ENCODE results near the gene OAT. TPM values are rescaled to one million over a fixed set of nuclear protein-coding genes. Genes with fewer than 3 reads are reported as not detected.

Gene OAT
- total RNA-seq, 1 donor from 2014 or later: 56.7 TPM

GRCh38 chr10:124379609-124380193 is 39.0 kb downstream of the OAT start:
- Histone ChIP-seq H3F3A (ENCODE audit: low read depth) (no peaks in the 10 kb centered on the region), H3K36me3 (no peaks in the 10 kb centered on the region), H3K4me2 (no peak overlapping the region), H3K27me3 (no peaks in the 10 kb centered on the region), H3K9me3 (ENCODE audit: low read depth) (no peaks in the 10 kb centered on the region), H2AFZ (replicated peaks) (no peak overlapping the region), H3K4me3 (no peak overlapping the region), H4K20me1 (ENCODE audit: low read depth) (no peaks in the 10 kb centered on the region), H3K4me1 (peaks cover 7% of the 10 kb centered on the region), H3K27ac (no peak overlapping the region), H3K79me2 (ENCODE audit: low read depth) (no peaks in the 10 kb centered on the region), H3K9ac (no peak overlapping the region)
- H3K27me3 Mint-ChIP-seq (ENCODE audit: insufficient read depth, low read depth): peaks cover 11% of the 10 kb centered on the region
- H3K4me1 Mint-ChIP-seq: peaks cover 11% of the 10 kb centered on the region
- no peak for DNase-seq (ENCODE audit: low spot score)
- H3K36me3 Mint-ChIP-seq: no peaks in the 10 kb centered on the region
- no peak overlapping the region for H3K27ac Mint-ChIP-seq
- H3K9me3 Mint-ChIP-seq: no peaks in the 10 kb centered on the region
- H3K4me3 Mint-ChIP-seq: no peak overlapping the region
- no peak for TF ChIP-seq EZH2phosphoT487 (IDR thresholded peaks at IDR 0.05)
- TF ChIP-seq EZH2 (IDR thresholded peaks at IDR 0.05): no peak
- TF ChIP-seq CTCF (IDR thresholded peaks at IDR 0.05): no peak

GRCh38 chr10:124378881-124379471 is 39.7 kb downstream of the OAT start:
- Mint-ChIP-seq H3K9me3 (no peaks in the 10 kb centered on the region), H3K27me3 (ENCODE audit: insufficient read depth, low read depth) (peaks cover 11% of the 10 kb centered on the region), H3K4me3 (no peak overlapping the region), H3K4me1 (peaks cover 13% of the 10 kb centered on the region), H3K27ac (no peak overlapping the region), H3K36me3 (no peaks in the 10 kb centered on the region)
- Histone ChIP-seq H2AFZ (replicated peaks) (no peak overlapping the region), H4K20me1 (ENCODE audit: low read depth) (no peaks in the 10 kb centered on the region), H3K27ac (no peak overlapping the region), H3K79me2 (ENCODE audit: low read depth) (no peaks in the 10 kb centered on the region), H3K36me3 (no peaks in the 10 kb centered on the region), H3F3A (ENCODE audit: low read depth) (no peaks in the 10 kb centered on the region), H3K4me3 (no peak overlapping the region), H3K4me2 (no peak overlapping the region), H3K9ac (no peak overlapping the region), H3K9me3 (ENCODE audit: low read depth) (no peaks in the 10 kb centered on the region), H3K4me1 (peaks cover 7% of the 10 kb centered on the region), H3K27me3 (no peaks in the 10 kb centered on the region)
- TF ChIP-seq CTCF (IDR thresholded peaks at IDR 0.05): no peak
- no peak for TF ChIP-seq EZH2phosphoT487 (IDR thresholded peaks at IDR 0.05)
- no peak for TF ChIP-seq EZH2 (IDR thresholded peaks at IDR 0.05)
- DNase-seq (ENCODE audit: low spot score): no peak

GRCh38 chr10:124378271-124378670 is 40.5 kb downstream of the OAT start:
- H3K4me3 ChIP-seq: no peak overlapping the region
- H3F3A ChIP-seq (ENCODE audit: low read depth): no peaks in the 10 kb centered on the region
- no peak overlapping the region for H3K4me2 ChIP-seq
- no peaks in the 10 kb centered on the region for H3K9me3 Mint-ChIP-seq
- no peak overlapping the region for H2AFZ ChIP-seq (replicated peaks)
- no peak overlapping the region for H3K27ac ChIP-seq
- peaks cover 9% of the 10 kb centered on the region for H3K27me3 Mint-ChIP-seq (ENCODE audit: insufficient read depth, low read depth)
- no peak overlapping the region for H3K4me3 Mint-ChIP-seq
- no peaks in the 10 kb centered on the region for H3K27me3 ChIP-seq
- peaks cover 13% of the 10 kb centered on the region for H3K4me1 Mint-ChIP-seq
- H3K79me2 ChIP-seq (ENCODE audit: low read depth): no peaks in the 10 kb centered on the region
- no peaks in the 10 kb centered on the region for H3K36me3 Mint-ChIP-seq
- no peaks in the 10 kb centered on the region for H4K20me1 ChIP-seq (ENCODE audit: low read depth)
- no peak for DNase-seq (ENCODE audit: low spot score)
- no peaks in the 10 kb centered on the region for H3K9me3 ChIP-seq (ENCODE audit: low read depth)
- no peak overlapping the region for H3K27ac Mint-ChIP-seq
- no peak for TF ChIP-seq CTCF (IDR thresholded peaks at IDR 0.05)
- TF ChIP-seq EZH2phosphoT487 (IDR thresholded peaks at IDR 0.05): no peak
- no peak for TF ChIP-seq EZH2 (IDR thresholded peaks at IDR 0.05)
- H3K36me3 ChIP-seq: no peaks in the 10 kb centered on the region
- H3K4me1 ChIP-seq: peaks cover 7% of the 10 kb centered on the region
- H3K9ac ChIP-seq: no peak overlapping the region
